D721Med (cell line): Measurements from ENCODE around the gene CMC2.

Experiments used
- DNase-seq: peaks from one replicate; pipeline ENCODE4 v3.0.0; 2011; ENCODE audit warnings: low spot score; ENCODE audit not compliant: insufficient read length
- FAIRE-seq: peaks from 2 replicates; lab custom pipeline; 2011; peaks lifted over from hg19 to GRCh38; lab: Jason Lieb, UNC
- TF ChIP-seq, protein P1 (sequence below): IDR thresholded peaks from 2 replicates; pipeline ENCODE4 v1.5.1; 2012; ENCODE audit warnings: mild to moderate bottlenecking, control low read depth; ENCODE audit not compliant: insufficient read depth; ENCODE audit errors: missing control alignments

CMC2 gene

DNA sequence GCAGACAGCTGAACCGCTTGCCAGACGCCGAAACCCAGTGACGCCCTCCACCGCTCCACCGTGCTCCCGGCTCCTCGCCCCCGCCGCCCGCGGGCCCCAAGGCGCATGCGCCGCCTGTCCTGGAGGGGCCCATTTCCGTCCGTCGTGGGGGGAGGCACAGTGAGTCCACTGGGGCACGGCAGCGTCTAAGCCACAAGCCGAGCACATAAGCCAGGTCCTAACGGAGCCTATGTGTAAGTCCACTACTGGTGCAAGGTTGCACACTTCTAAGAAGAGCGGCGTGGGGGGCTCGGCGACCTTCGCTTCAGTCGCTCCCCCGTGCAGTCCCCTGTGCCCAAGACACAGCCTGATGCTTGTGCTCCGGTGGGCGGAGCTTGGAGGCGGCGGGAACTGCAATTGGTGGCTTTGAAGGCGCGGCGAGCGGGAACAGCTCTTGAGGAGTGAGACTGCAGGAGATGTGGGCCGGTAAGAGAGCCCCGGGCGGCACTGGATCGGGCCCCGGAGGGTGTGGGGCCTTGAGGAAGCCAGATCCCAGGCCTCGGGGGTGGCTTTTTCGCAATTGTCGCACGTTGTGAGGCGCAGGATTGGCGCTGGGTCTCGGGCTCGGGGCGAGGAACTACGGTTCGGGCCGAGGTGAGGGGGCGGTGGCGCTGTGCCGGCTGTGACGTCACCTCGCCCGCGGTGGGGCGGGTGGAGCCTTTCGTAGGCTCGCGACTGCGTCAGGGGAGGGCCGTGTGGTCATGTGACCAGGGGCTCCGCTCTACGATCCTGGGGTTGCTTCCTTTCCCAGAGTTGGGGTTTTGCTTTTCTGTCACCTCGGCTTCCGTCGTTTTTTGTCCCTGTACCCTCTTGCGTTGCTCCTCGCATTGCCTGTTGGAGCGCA is at the start of gene CMC2, which contains the start of gene CENPN:
Gene CMC2 (minus strand): TSS at position 73 of the 883 bp plus-strand sequence. CDS start 9,491 bp downstream, outside the sequence.
Gene CENPN (plus strand): TSS at position 402 of the 883 bp plus-strand sequence. CDS start 4,726 bp downstream, outside the sequence.
- TF ChIP-seq, protein P1, sequence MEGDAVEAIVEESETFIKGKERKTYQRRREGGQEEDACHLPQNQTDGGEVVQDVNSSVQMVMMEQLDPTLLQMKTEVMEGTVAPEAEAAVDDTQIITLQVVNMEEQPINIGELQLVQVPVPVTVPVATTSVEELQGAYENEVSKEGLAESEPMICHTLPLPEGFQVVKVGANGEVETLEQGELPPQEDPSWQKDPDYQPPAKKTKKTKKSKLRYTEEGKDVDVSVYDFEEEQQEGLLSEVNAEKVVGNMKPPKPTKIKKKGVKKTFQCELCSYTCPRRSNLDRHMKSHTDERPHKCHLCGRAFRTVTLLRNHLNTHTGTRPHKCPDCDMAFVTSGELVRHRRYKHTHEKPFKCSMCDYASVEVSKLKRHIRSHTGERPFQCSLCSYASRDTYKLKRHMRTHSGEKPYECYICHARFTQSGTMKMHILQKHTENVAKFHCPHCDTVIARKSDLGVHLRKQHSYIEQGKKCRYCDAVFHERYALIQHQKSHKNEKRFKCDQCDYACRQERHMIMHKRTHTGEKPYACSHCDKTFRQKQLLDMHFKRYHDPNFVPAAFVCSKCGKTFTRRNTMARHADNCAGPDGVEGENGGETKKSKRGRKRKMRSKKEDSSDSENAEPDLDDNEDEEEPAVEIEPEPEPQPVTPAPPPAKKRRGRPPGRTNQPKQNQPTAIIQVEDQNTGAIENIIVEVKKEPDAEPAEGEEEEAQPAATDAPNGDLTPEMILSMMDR: no peak
- FAIRE-seq (no peak), DNase-seq (peak; percentile 43)

DNA sequence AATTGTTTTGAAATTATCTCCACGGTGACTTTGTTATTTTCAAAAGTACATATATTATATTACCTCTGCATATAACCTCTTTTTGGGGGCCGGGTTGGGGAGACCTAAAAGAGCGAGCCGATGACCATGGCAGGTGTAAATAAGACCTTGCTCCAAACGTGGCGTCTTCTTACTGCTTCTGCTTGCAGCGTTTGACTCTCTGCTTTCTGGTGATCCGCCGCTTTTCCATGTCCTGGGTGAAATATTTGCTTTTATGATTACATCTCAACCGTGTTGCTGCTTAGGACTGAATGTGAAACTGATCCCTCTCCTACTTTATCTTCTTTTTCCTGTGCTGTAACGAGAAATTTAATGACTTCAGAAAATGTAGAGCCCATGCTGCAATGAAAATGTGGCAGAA is 47.1 kb upstream of the CMC2 start:
- FAIRE-seq (no peak), DNase-seq (no peak)
- TF ChIP-seq, protein P1: no peak

- no peak for DNase-seq
- TF ChIP-seq, protein P1: no peak
- FAIRE-seq: no peak
These were observed 36.1 kb upstream of the CMC2 start for GRCh38 chr16:81042821-81043220.

- FAIRE-seq (no peak), DNase-seq (no peak)
- TF ChIP-seq, protein P1: no peak
These were observed 35.0 kb upstream of the CMC2 start for GRCh38 chr16:81041696-81042095.

- TF ChIP-seq, protein P1: no peak
- DNase-seq (no peak), FAIRE-seq (no peak)
These were observed 34.2 kb upstream of the CMC2 start for GRCh38 chr16:81040842-81041241.

DNA sequence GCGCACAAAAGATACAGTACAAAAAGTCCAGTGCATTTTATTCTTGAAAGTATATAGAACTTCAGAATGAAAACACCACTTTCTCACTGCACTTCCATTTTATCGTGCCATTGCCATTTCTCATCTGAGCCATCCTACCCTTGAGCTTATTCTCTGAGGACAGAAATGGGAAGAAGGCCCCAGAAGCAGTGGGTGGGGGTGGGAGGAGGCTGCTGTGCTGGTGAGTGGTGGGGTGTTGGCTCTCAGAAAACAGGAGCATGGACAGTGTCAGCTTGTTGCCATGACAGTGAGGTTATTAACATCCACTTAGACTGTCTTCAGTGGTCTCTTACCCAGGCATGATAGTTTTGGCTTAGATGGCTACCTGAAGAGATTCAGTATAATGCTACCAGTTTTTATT is 33.4 kb upstream of the CMC2 start:
- FAIRE-seq (no peak), DNase-seq (no peak)
- TF ChIP-seq, protein P1: no peak
